ENCODE data around the gene HEMK1.

The HEMK1 gene

DNA sequence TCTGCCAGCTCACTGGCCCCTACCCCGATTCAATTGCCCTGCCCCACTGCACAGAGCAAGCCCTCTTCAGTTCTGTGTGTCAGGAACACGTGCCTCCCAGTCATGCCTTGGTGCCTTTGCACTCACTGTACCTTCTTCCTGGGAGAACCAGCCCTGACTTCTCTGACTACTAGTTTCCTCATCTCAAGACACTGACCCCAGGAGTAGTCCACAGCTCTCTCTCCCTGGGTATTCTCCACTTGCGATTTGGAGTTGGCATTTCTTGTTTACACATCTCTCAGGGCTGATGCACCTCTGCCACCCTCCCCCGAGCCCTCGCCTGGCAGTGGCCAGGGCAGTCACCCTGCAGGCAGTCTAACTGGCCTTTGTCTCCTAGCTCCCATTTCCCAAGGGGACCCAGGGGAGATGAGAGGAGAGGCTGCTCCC is 36.6 kb downstream of the HEMK1 start:
- Histone ChIP-seq H3K79me2 (ENCODE audit: insufficient read depth, low read length) (no peaks in the 10 kb centered on the region), H2AFZ (ENCODE audit: low read length) (no peak overlapping the region), H3K9me3 (ENCODE audit: low read length) (no peaks in the 10 kb centered on the region), H3K9ac (ENCODE audit: low read length) (no peak overlapping the region), H3K27ac (ENCODE audit: low read depth, low read length, poor library complexity, severe bottlenecking) (no peak overlapping the region), H3K27me3 (ENCODE audit: insufficient read depth, low read length) (peaks cover 7% of the 10 kb centered on the region; the same call in 1 of the 2 replicates), H3K4me2 (ENCODE audit: low read length) (no peak overlapping the region), H3K36me3 (ENCODE audit: insufficient read depth, low read length) (no peaks in the 10 kb centered on the region), H4K20me1 (ENCODE audit: insufficient read depth, low read length) (no peaks in the 10 kb centered on the region), H3K4me1 (ENCODE audit: insufficient read depth, low read length, severe bottlenecking) (peaks cover under 1% of the 10 kb centered on the region), H3K9me2 (ENCODE audit: low read depth, low read length) (no peaks in the 10 kb centered on the region), H3K4me3 (ENCODE audit: low read depth, low read length, poor library complexity, severe bottlenecking) (no peak overlapping the region), H3F3A (ENCODE audit: insufficient read depth, low read length) (no peaks in the 10 kb centered on the region)
- TF ChIP-seq CTCF (IDR thresholded peaks at IDR 0.05; ENCODE audit: low read length) = no peak

GRCh38 chr3:50606596-50606995 is 37.3 kb downstream of the HEMK1 start:
- Histone ChIP-seq H3K79me2 (ENCODE audit: insufficient read depth, low read length) (no peaks in the 10 kb centered on the region), H3K9me2 (ENCODE audit: low read depth, low read length) (no peaks in the 10 kb centered on the region), H2AFZ (ENCODE audit: low read length) (no peak overlapping the region), H3K9ac (ENCODE audit: low read length) (no peak overlapping the region), H3K27ac (ENCODE audit: low read depth, low read length, poor library complexity, severe bottlenecking) (no peak overlapping the region), H3K4me2 (ENCODE audit: low read length) (no peak overlapping the region), H3F3A (ENCODE audit: insufficient read depth, low read length) (no peaks in the 10 kb centered on the region), H3K27me3 (ENCODE audit: insufficient read depth, low read length) (peaks cover 10% of the 10 kb centered on the region; the same call in 1 of the 2 replicates), H3K4me1 (ENCODE audit: insufficient read depth, low read length, severe bottlenecking) (peaks cover 6% of the 10 kb centered on the region), H4K20me1 (ENCODE audit: insufficient read depth, low read length) (no peaks in the 10 kb centered on the region), H3K4me3 (ENCODE audit: low read depth, low read length, poor library complexity, severe bottlenecking) (no peak overlapping the region), H3K36me3 (ENCODE audit: insufficient read depth, low read length) (no peaks in the 10 kb centered on the region), H3K9me3 (ENCODE audit: low read length) (no peaks in the 10 kb centered on the region)
- TF ChIP-seq CTCF (IDR thresholded peaks at IDR 0.05; ENCODE audit: low read length) (no peak), EZH2 (IDR thresholded peaks at IDR 0.05; ENCODE audit: borderline replicate concordance, low read length) (no peak)

DNA sequence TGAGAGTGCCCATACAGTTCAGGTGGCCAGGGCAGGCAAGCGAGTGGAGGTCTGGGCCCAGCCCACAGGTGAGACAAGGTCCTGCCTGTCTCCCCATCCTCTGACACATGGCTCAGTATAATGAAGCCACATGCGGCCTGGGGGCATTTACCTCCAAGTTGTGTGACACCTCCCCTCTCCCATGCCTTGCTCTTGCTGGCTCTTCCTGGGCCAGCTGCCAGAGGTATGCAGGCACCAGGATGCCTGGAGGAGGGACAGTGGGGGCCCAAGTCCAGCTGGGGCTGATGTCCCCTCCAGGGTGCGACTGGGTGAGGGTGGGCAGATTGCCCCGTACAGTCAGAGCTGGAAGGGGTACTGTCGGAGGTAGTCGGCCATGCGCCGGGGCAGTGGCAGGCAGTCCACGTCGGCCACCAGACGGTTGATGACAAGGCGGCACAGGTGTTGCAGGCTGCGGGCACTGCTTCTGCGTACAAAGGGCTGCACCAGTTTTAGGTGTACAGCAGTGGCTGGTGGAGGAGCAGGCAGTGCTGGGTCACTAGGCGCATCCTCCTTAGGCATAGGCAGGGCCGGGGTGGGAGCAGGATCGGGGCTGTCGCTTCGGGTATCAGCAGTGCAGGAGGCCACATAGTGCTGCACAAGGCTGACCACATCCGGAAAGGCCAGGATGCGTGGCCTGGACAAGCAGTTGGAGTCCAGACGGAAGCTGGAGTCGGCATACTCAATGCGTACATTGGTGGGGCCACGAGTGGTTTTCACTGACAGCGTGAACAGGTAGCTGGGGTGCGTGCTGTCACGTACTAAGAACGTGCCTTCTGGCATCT is 38.2 kb downstream of the HEMK1 start:
- Histone ChIP-seq H3F3A (ENCODE audit: insufficient read depth, low read length) (no peaks in the 10 kb centered on the region), H3K4me2 (ENCODE audit: low read length) (no peak overlapping the region), H3K27ac (ENCODE audit: low read depth, low read length, poor library complexity, severe bottlenecking) (no peak overlapping the region), H3K9me3 (ENCODE audit: low read length) (no peaks in the 10 kb centered on the region), H3K27me3 (ENCODE audit: insufficient read depth, low read length) (peaks cover 10% of the 10 kb centered on the region; the same call in 1 of the 2 replicates), H3K9ac (ENCODE audit: low read length) (no peak overlapping the region), H4K20me1 (ENCODE audit: insufficient read depth, low read length) (no peaks in the 10 kb centered on the region), H3K9me2 (ENCODE audit: low read depth, low read length) (no peaks in the 10 kb centered on the region), H3K79me2 (ENCODE audit: insufficient read depth, low read length) (no peaks in the 10 kb centered on the region), H3K4me1 (ENCODE audit: insufficient read depth, low read length, severe bottlenecking) (peaks cover 9% of the 10 kb centered on the region), H3K36me3 (ENCODE audit: insufficient read depth, low read length) (no peaks in the 10 kb centered on the region), H3K4me3 (ENCODE audit: low read depth, low read length, poor library complexity, severe bottlenecking) (no peak overlapping the region), H2AFZ (ENCODE audit: low read length) (no peak overlapping the region)
- TF ChIP-seq CTCF (IDR thresholded peaks at IDR 0.05; ENCODE audit: low read length) (no peak), EZH2 (IDR thresholded peaks at IDR 0.05; ENCODE audit: borderline replicate concordance, low read length) (no peak)

Data from OCI-LY1 (cell line).